ENCODE measurements around the gene SSBP2. TPM values are rescaled to one million over a fixed set of nuclear protein-coding genes. Genes with fewer than 3 reads are reported as not detected.

SSBP2 gene
- total and polyA plus RNA-seq, 2 donors from 2014 or later = 17.0 to 57.1 TPM

DNA sequence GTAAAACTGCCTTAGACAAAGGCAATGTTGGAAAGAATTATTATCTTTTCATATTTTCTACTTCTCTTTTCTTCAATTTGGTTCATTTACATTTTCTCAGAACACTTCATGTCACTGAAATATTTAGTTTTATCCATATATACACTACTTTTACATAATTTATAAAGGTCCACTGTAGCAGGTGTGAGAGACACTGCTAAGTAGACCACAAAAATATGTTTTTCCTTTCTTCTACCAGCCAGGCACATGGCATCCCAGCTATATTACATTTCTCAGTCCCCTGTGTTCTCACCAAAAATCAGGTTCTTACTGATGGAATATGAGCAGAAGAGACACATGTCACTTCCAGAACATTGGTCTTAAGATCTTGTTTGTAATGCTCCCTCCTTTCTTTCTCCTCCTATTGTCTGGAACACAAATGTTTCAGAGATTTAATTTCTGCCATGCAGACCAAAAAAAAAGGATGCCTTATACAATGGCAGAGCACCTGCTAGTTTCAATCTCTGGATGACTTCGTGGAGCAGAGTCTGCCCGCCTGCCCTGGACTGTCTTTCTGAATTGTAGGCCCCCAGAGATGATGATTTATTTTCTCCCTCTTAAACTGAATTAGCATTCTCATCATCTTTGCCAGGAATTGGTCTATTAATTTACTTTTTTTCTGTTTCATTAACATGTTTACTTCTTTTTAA is 231.5 kb downstream of the SSBP2 start:
- DNase-seq = no peak
- H3K4me1 ChIP-seq (ENCODE audit: control insufficient read depth in 2 of 3, insufficient read depth in 2 of 3, low read depth in 1 of 3, low read length in 3 of 3) = no peaks in the 10 kb centered on the region
- TF ChIP-seq, protein P1, sequence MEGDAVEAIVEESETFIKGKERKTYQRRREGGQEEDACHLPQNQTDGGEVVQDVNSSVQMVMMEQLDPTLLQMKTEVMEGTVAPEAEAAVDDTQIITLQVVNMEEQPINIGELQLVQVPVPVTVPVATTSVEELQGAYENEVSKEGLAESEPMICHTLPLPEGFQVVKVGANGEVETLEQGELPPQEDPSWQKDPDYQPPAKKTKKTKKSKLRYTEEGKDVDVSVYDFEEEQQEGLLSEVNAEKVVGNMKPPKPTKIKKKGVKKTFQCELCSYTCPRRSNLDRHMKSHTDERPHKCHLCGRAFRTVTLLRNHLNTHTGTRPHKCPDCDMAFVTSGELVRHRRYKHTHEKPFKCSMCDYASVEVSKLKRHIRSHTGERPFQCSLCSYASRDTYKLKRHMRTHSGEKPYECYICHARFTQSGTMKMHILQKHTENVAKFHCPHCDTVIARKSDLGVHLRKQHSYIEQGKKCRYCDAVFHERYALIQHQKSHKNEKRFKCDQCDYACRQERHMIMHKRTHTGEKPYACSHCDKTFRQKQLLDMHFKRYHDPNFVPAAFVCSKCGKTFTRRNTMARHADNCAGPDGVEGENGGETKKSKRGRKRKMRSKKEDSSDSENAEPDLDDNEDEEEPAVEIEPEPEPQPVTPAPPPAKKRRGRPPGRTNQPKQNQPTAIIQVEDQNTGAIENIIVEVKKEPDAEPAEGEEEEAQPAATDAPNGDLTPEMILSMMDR (IDR thresholded peaks at IDR 0.05; ENCODE audit: borderline replicate concordance, extremely low read depth, insufficient read depth) = no peak
- H3K27ac ChIP-seq (ENCODE audit: low read depth in 2 of 2, low read length in 2 of 2) = no peak overlapping the region
- H3K9ac ChIP-seq (ENCODE audit: low read length in 3 of 3) = no peak overlapping the region
- no peak overlapping the region for H3K4me3 ChIP-seq (ENCODE audit: low read length in 3 of 3)
- no peak for FAIRE-seq
- H3K36me3 ChIP-seq (ENCODE audit: control insufficient read depth in 2 of 3, insufficient read depth in 3 of 3, low read length in 3 of 3) = no peaks in the 10 kb centered on the region
- no peaks in the 10 kb centered on the region for H3K27me3 ChIP-seq (ENCODE audit: control insufficient read depth, insufficient read depth, low read length)
- intact Hi-C loops (cut with DNase I) = no loop called here
- no peaks in the 10 kb centered on the region for H3K9me3 ChIP-seq (ENCODE audit: control insufficient read depth in 2 of 3, insufficient read depth in 1 of 3, low read length in 3 of 3)

DNA sequence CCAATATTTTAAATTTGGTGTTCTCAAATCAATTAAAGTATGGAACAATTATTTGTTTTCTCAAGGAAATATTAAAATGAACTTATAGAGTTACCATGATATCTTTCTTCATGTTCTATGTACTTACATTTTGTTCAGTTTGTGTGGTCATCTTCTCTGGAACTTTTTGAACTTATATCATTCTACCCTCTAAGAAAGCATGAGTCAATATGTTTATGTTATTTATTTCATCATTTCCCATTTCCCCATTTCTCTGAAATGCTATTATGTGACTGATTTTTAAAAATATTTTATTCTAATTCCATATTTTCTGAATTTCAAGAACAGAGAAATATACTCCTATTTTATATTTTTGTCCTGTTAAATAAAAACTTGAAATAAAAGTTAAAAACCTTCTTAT is 233.4 kb downstream of the SSBP2 start:
- FAIRE-seq (no peak), DNase-seq (no peak)
- H3K27me3 ChIP-seq (ENCODE audit: control insufficient read depth, insufficient read depth, low read length) = no peaks in the 10 kb centered on the region
- no peaks in the 10 kb centered on the region for H3K4me1 ChIP-seq (ENCODE audit: control insufficient read depth in 2 of 3, insufficient read depth in 2 of 3, low read depth in 1 of 3, low read length in 3 of 3)
- TF ChIP-seq, protein P1 (IDR thresholded peaks at IDR 0.05; ENCODE audit: borderline replicate concordance, extremely low read depth, insufficient read depth) = no peak
- no peak overlapping the region for H3K27ac ChIP-seq (ENCODE audit: low read depth in 2 of 2, low read length in 2 of 2)
- no peak overlapping the region for H3K4me3 ChIP-seq (ENCODE audit: low read length in 3 of 3)
- H3K9me3 ChIP-seq (ENCODE audit: control insufficient read depth in 2 of 3, insufficient read depth in 1 of 3, low read length in 3 of 3) = no peaks in the 10 kb centered on the region
- no peaks in the 10 kb centered on the region for H3K36me3 ChIP-seq (ENCODE audit: control insufficient read depth in 2 of 3, insufficient read depth in 3 of 3, low read length in 3 of 3)
- H3K9ac ChIP-seq (ENCODE audit: low read length in 3 of 3) = no peak overlapping the region
- intact Hi-C loops (cut with DNase I) = no loop called here

DNA sequence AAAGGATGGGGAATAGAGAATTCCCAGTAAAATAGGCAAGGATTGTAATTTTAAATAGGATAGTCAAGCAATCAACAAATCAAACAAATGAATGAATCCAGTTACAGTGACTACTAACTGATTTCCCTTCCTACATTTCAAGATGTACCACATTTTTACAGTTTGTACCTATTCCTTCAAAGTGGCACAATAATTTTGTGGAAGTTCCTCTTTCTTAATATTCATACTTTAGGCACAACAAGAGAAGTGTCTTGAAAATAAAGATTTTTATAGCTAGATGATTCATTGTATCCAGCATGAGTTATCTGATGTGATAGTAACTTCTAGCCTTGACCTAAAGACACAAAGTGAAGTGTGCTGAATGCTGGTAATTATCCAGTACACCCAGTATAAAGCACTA is 234.8 kb downstream of the SSBP2 start:
- no peaks in the 10 kb centered on the region for H3K36me3 ChIP-seq (ENCODE audit: control insufficient read depth in 2 of 3, insufficient read depth in 3 of 3, low read length in 3 of 3)
- H3K4me1 ChIP-seq (ENCODE audit: control insufficient read depth in 2 of 3, insufficient read depth in 2 of 3, low read depth in 1 of 3, low read length in 3 of 3) = no peaks in the 10 kb centered on the region
- H3K27ac ChIP-seq (ENCODE audit: low read depth in 2 of 2, low read length in 2 of 2) = no peak overlapping the region
- intact Hi-C loops (cut with DNase I) = no loop called here
- TF ChIP-seq, protein P1 (IDR thresholded peaks at IDR 0.05; ENCODE audit: borderline replicate concordance, extremely low read depth, insufficient read depth) = no peak
- H3K4me3 ChIP-seq (ENCODE audit: low read length in 3 of 3) = no peak overlapping the region
- no peaks in the 10 kb centered on the region for H3K27me3 ChIP-seq (ENCODE audit: control insufficient read depth, insufficient read depth, low read length)
- DNase-seq = no peak
- no peak overlapping the region for H3K9ac ChIP-seq (ENCODE audit: low read length in 3 of 3)
- FAIRE-seq = no peak
- no peaks in the 10 kb centered on the region for H3K9me3 ChIP-seq (ENCODE audit: control insufficient read depth in 2 of 3, insufficient read depth in 1 of 3, low read length in 3 of 3)

DNA sequence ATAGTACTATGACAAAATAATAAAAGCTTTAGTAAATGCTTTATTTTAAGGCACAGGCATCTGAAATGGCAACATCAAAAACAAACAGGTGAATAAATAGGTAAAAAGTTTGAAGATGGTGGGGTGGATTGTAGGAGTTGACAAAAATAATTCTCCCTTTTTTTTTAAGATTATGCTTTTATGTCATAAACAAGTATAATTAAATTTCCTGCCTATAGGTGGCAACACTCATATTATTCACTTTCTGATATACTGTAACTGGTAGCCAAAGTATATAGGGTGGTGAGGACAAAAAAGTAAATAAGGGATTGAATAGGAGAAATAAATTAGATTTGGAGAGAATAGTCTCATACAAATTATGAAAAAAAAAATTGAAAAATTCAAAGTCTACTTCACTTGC is 236.9 kb downstream of the SSBP2 start:
- DNase-seq (no peak), FAIRE-seq (peak; percentile 37)

More for the DNA sequence above, 236.9 kb downstream of the SSBP2 start:
- H3K4me3 ChIP-seq (ENCODE audit: low read length in 3 of 3) = no peak overlapping the region
- no peaks in the 10 kb centered on the region for H3K27me3 ChIP-seq (ENCODE audit: control insufficient read depth, insufficient read depth, low read length)
- no peak overlapping the region for H3K9ac ChIP-seq (ENCODE audit: low read length in 3 of 3)
- no peak overlapping the region for H3K27ac ChIP-seq (ENCODE audit: low read depth in 2 of 2, low read length in 2 of 2)
- no peaks in the 10 kb centered on the region for H3K36me3 ChIP-seq (ENCODE audit: control insufficient read depth in 2 of 3, insufficient read depth in 3 of 3, low read length in 3 of 3)
- TF ChIP-seq, protein P1 (IDR thresholded peaks at IDR 0.05; ENCODE audit: borderline replicate concordance, extremely low read depth, insufficient read depth) = no peak
- no peaks in the 10 kb centered on the region for H3K9me3 ChIP-seq (ENCODE audit: control insufficient read depth in 2 of 3, insufficient read depth in 1 of 3, low read length in 3 of 3)
- no peaks in the 10 kb centered on the region for H3K4me1 ChIP-seq (ENCODE audit: control insufficient read depth in 2 of 3, insufficient read depth in 2 of 3, low read depth in 1 of 3, low read length in 3 of 3)
- intact Hi-C loops (cut with DNase I) = no loop called here
